Measurements from ENCODE around the gene ZNF705A.

DNA sequence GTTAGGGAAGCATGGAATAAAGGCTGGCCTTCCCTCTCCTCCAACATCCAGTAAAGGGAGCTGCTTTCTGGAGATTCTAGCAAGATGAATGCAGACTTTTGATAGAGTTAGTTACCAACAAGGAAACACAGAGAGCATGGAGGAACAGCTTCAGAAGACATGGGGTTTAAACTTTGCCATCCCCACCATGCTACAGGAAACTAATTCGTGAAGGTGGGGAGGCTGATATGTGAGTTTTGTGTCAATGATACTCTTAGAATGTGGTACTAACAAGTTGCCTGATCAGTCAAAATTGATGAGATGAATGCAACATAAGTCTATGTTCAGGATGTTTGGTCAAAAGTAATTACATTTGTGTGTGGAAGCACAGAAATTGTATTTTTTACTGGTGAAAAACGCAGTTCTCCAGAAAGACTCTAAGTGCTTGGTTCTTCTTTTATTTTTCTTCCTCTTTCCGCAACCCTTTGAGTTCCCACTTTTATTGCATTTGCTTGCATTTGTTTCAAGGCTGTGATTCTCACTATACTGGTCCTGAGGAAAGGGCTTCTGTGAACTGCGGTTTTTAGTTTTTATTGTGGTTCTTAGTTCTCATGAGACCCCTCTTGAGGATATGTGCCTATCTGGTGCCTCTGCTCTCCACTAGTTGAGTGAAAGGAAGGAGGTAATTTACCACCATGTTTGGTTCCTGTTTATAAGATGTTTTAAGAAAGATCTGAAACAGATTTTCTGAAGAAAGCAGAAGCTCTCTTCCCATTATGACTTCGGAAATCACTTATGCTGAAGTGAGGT, 33.5 kb upstream of the ZNF705A start, which contains the start of gene CLEC4A:
- TF ChIP-seq EP300 (IDR thresholded peaks at IDR 0.05; ENCODE audit: borderline replicate concordance) (no peak), YY1 (IDR thresholded peaks at IDR 0.05; ENCODE audit: low read depth) (no peak), TCF12 (IDR thresholded peaks at IDR 0.05; ENCODE audit: low read depth) (no peak), USF1 (IDR thresholded peaks at IDR 0.05) (no peak), REST (IDR thresholded peaks at IDR 0.05; ENCODE audit: low read depth) (no peak), RAD21 (IDR thresholded peaks at IDR 0.05; ENCODE audit: low read depth) (no peak), CEBPB (IDR thresholded peaks at IDR 0.05) (no peak), TAF1 (IDR thresholded peaks at IDR 0.05; ENCODE audit: low read depth) (no peak), CREB1 (IDR thresholded peaks at IDR 0.05; ENCODE audit: low read depth) (no peak), TEAD4 (IDR thresholded peaks at IDR 0.05) (no peak), EGR1 (IDR thresholded peaks at IDR 0.05) (no peak), ZBTB7A (IDR thresholded peaks at IDR 0.05; ENCODE audit: low read depth) (no peak)
- TF ChIP-seq, protein P1, sequence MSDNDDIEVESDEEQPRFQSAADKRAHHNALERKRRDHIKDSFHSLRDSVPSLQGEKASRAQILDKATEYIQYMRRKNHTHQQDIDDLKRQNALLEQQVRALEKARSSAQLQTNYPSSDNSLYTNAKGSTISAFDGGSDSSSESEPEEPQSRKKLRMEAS (IDR thresholded peaks at IDR 0.05) = no peak
